HL-60 (cell line): ENCODE results near the gene GRK2.

Source experiments
- CTCF ChIP-seq: IDR thresholded peaks from one replicate; pipeline ENCODE4 v1.5.1; 2011; ENCODE audit warnings: low read length, control low read depth, inconsistent platforms; ENCODE audit not compliant: insufficient read depth
- GABPA ChIP-seq: IDR thresholded peaks from 2 replicates; pipeline ENCODE4 v1.6.1; 2012; ENCODE audit warnings: low read depth
- POLR2AphosphoS5 ChIP-seq: IDR thresholded peaks from 2 replicates; pipeline ENCODE4 v1.6.1; 2012; ENCODE audit warnings: low read depth
- SPI1 ChIP-seq: IDR thresholded peaks from 2 replicates; pipeline ENCODE4 v1.6.1; 2012; ENCODE audit warnings: low read depth, mild to moderate bottlenecking, borderline replicate concordance
- TF ChIP-seq, protein P1 (sequence below): IDR thresholded peaks from 2 replicates; pipeline ENCODE4 v1.6.1; 2012; ENCODE audit warnings: low read depth; ENCODE audit not compliant: insufficient replicate concordance

DNA sequence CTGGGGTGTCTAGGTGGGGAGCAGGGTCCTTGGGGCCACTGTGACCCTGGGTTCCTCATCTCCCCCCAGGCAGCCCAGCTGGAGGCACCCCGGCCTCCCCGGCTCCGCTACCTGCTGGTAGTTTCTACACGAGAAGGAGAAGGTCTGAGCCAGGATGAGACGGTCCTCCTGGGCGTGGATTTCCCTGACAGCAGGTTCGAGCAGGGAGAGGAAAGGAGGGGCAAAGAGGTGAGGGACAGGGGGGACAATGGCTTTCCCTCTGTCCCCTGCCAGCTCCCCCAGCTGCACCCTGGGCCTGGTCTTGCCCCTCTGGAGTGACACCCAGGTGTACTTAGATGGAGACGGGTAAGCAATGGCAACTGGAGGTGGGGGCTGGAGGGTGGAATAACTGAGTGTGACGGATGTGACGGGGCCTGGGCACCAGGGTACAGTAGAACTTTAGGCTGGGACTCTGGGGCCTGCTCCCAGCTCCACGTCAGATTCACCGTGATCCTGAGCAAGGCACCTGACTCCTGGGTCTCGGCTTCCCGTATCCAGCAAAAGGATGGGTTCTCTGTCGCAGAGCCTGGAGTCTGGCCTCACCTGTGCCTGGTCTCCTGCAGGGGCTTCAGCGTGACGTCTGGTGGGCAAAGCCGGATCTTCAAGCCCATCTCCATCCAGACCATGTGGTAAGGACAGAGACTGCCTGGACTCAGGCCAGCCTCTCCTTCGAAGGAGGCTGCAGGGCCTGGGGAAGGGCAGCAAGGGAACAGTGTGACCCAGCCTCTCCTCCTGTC lies 40.7 kb downstream of the GRK2 start:
- TF ChIP-seq CTCF (no peak), GABPA (no peak), POLR2AphosphoS5 (no peak), SPI1 (no peak)
- TF ChIP-seq, protein P1, sequence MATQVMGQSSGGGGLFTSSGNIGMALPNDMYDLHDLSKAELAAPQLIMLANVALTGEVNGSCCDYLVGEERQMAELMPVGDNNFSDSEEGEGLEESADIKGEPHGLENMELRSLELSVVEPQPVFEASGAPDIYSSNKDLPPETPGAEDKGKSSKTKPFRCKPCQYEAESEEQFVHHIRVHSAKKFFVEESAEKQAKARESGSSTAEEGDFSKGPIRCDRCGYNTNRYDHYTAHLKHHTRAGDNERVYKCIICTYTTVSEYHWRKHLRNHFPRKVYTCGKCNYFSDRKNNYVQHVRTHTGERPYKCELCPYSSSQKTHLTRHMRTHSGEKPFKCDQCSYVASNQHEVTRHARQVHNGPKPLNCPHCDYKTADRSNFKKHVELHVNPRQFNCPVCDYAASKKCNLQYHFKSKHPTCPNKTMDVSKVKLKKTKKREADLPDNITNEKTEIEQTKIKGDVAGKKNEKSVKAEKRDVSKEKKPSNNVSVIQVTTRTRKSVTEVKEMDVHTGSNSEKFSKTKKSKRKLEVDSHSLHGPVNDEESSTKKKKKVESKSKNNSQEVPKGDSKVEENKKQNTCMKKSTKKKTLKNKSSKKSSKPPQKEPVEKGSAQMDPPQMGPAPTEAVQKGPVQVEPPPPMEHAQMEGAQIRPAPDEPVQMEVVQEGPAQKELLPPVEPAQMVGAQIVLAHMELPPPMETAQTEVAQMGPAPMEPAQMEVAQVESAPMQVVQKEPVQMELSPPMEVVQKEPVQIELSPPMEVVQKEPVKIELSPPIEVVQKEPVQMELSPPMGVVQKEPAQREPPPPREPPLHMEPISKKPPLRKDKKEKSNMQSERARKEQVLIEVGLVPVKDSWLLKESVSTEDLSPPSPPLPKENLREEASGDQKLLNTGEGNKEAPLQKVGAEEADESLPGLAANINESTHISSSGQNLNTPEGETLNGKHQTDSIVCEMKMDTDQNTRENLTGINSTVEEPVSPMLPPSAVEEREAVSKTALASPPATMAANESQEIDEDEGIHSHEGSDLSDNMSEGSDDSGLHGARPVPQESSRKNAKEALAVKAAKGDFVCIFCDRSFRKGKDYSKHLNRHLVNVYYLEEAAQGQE = no peak
